Osteoblast (primary cell): ENCODE data around the gene TAC3. TPM values are rescaled to one million over a fixed set of nuclear protein-coding genes. Genes with fewer than 3 reads are reported as not detected.

Experiments used
- DNase-seq: peaks from one replicate; pipeline ENCODE4 v3.0.0; 2011; ENCODE audit warnings: low spot score, mixed read lengths; ENCODE audit not compliant: insufficient read length; ENCODE audit errors: missing footprints
- H2AFZ ChIP-seq: 2 replicates; pipeline ENCODE4 v1.6.0; 2011; ENCODE audit warnings: mild to moderate bottlenecking, low read length
- H3K27ac ChIP-seq: 2 replicates; pipeline ENCODE4 v1.5.1; 2011; ENCODE audit warnings: mild to moderate bottlenecking, low read depth, low read length, moderate library complexity
- H3K27me3 ChIP-seq: 2 replicates; pipeline ENCODE4 v1.6.0; 2012; ENCODE audit warnings: mild to moderate bottlenecking, control low read depth, inconsistent platforms, low read length, moderate library complexity; ENCODE audit not compliant: insufficient read depth
- H3K36me3 ChIP-seq: 2 replicates; pipeline ENCODE4 v1.5.1; 2011; ENCODE audit warnings: mild to moderate bottlenecking, low read length, control low read depth, moderate library complexity; ENCODE audit not compliant: insufficient read depth
- H3K4me1 ChIP-seq: 2 replicates; pipeline ENCODE4 v1.5.1; 2011; ENCODE audit warnings: mild to moderate bottlenecking, low read length, control low read depth, moderate library complexity; ENCODE audit not compliant: insufficient read depth
- H3K4me2 ChIP-seq: 2 replicates; pipeline ENCODE4 v1.6.0; 2011; ENCODE audit warnings: mild to moderate bottlenecking, low read length; ENCODE audit not compliant: insufficient read depth
- H3K4me3 ChIP-seq: fragments of 200-600 bp; sonication (generic); 3 replicates; pipeline ENCODE4 v1.5.1; 2012; ENCODE audit warnings: mild to moderate bottlenecking, low read length, inconsistent platforms; ENCODE audit not compliant: insufficient read depth
- H3K79me2 ChIP-seq: 2 replicates; pipeline ENCODE4 v1.6.0; 2012; ENCODE audit warnings: mild to moderate bottlenecking, low read length, control low read depth, inconsistent platforms; ENCODE audit not compliant: insufficient read depth
- H3K9me3 ChIP-seq: 2 replicates; pipeline ENCODE4 v1.5.1; 2011; ENCODE audit warnings: low read depth, low read length, control low read depth
- H4K20me1 ChIP-seq: 2 replicates; pipeline ENCODE4 v1.6.0; 2012; ENCODE audit warnings: mild to moderate bottlenecking, low read length, control low read depth; ENCODE audit not compliant: insufficient read depth
- CTCF ChIP-seq: IDR thresholded peaks from 2 replicates; pipeline ENCODE4 v1.5.1; 2011; ENCODE audit warnings: mild to moderate bottlenecking, low read depth, low read length, moderate library complexity; ENCODE audit errors: extremely low read depth
- total RNA-seq: library from RNA; depleted of rRNA; stranded (reverse); fragments of >200 nt; gene quantifications from 2 replicates; pipeline ENCODE4 v1.2.3, GENCODE V29; 2012

The TAC3 gene
- total RNA-seq, 1 donor: not detected

GRCh38 chr12:57046086-57046791 is 29.9 kb upstream of the TAC3 start:
- no peaks in the 10 kb centered on the region for H3K9me3 ChIP-seq
- DNase-seq: no peak
- no peak overlapping the region for H3K4me3 ChIP-seq
- H3K4me1 ChIP-seq: peaks cover 10% of the 10 kb centered on the region
- no peaks in the 10 kb centered on the region for H3K79me2 ChIP-seq
- no peak for TF ChIP-seq CTCF
- peaks cover 23% of the 10 kb centered on the region for H3K27me3 ChIP-seq
- no peaks in the 10 kb centered on the region for H4K20me1 ChIP-seq
- no peak overlapping the region for H3K27ac ChIP-seq
- H3K4me2 ChIP-seq: no peak overlapping the region
- no peaks in the 10 kb centered on the region for H3K36me3 ChIP-seq
- no peak overlapping the region for H2AFZ ChIP-seq

- no peak for TF ChIP-seq CTCF
- H3K4me2 ChIP-seq: no peak overlapping the region
- no peaks in the 10 kb centered on the region for H3K36me3 ChIP-seq
- H3K9me3 ChIP-seq: no peaks in the 10 kb centered on the region
- no peaks in the 10 kb centered on the region for H4K20me1 ChIP-seq
- H2AFZ ChIP-seq: no peak overlapping the region
- no peak for DNase-seq
- peaks cover 10% of the 10 kb centered on the region for H3K4me1 ChIP-seq
- no peaks in the 10 kb centered on the region for H3K79me2 ChIP-seq
- H3K27me3 ChIP-seq: peaks cover 34% of the 10 kb centered on the region
- H3K27ac ChIP-seq: no peak overlapping the region
- no peak overlapping the region for H3K4me3 ChIP-seq
Measured at GRCh38 chr12:57044889-57045288, 28.6 kb upstream of the TAC3 start.

- Histone ChIP-seq H3K4me3 (no peak overlapping the region), H4K20me1 (no peaks in the 10 kb centered on the region), H3K9me3 (no peaks in the 10 kb centered on the region), H3K4me2 (no peak overlapping the region), H3K27ac (no peak overlapping the region), H3K79me2 (no peaks in the 10 kb centered on the region), H3K4me1 (peaks cover 10% of the 10 kb centered on the region), H2AFZ (no peak overlapping the region), H3K27me3 (peaks cover 38% of the 10 kb centered on the region), H3K36me3 (no peaks in the 10 kb centered on the region)
- TF ChIP-seq CTCF: no peak
- no peak for DNase-seq
Measured at GRCh38 chr12:57044468-57044867, 28.1 kb upstream of the TAC3 start.

- no peak overlapping the region for H3K4me2 ChIP-seq
- no peaks in the 10 kb centered on the region for H3K79me2 ChIP-seq
- H3K36me3 ChIP-seq: no peaks in the 10 kb centered on the region
- H3K9me3 ChIP-seq: no peaks in the 10 kb centered on the region
- peaks cover 41% of the 10 kb centered on the region for H3K27me3 ChIP-seq
- DNase-seq: no peak
- peaks cover 4% of the 10 kb centered on the region for H3K4me1 ChIP-seq
- H4K20me1 ChIP-seq: no peaks in the 10 kb centered on the region
- no peak overlapping the region for H3K4me3 ChIP-seq
- no peak overlapping the region for H2AFZ ChIP-seq
- H3K27ac ChIP-seq: no peak overlapping the region
- no peak for TF ChIP-seq CTCF
Measured at GRCh38 chr12:57042695-57043094, 26.4 kb upstream of the TAC3 start.
